AG10803 (cell line): Measurements from ENCODE around the gene THSD4.
A peak's percentile ranks its signal among the peaks of the same experiment; 100 is the strongest.

Experiments
- DNase-seq: peaks from one replicate; pipeline ENCODE4 v3.0.0; 2010; ENCODE audit warnings: low read depth
- H3K4me3 ChIP-seq: 2 replicates; pipeline ENCODE4 v1.5.1; 2011; ENCODE audit warnings: mild to moderate bottlenecking, low read length, control low read depth
- TF ChIP-seq, protein P1 (sequence below): conservative IDR thresholded peaks from 2 replicates; pipeline ENCODE4 v1.5.1; 2011; ENCODE audit warnings: mild to moderate bottlenecking, low read length, control low read depth, inconsistent platforms

THSD4 gene

DNA sequence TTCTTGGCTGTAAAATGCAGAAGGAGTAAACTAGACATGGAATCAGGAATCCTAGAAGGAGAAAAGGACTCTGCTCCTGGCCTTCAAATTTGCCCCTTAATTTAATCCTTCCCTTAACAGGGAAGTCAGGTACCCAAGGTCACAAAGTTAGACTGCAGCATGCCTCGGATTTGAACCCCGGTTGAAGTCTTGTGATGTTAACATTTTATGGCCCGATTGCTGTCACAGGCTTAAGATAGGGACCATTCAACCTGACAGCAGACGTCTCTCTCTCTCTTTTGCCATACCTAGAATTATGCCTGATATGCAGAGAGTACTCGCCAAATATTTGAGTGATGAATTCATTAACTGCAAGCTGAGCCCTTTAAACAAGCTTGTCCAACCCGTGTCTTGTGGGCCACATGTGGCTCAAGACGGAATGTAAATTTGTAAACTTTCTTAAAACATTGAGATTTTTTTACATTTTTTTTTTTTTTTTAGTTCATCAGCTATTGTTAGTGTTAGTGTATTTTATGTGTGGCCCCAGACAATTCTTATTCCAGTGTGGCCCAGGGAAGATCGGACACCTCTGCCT is 217.2 kb downstream of the THSD4 start:
- TF ChIP-seq, protein P1, sequence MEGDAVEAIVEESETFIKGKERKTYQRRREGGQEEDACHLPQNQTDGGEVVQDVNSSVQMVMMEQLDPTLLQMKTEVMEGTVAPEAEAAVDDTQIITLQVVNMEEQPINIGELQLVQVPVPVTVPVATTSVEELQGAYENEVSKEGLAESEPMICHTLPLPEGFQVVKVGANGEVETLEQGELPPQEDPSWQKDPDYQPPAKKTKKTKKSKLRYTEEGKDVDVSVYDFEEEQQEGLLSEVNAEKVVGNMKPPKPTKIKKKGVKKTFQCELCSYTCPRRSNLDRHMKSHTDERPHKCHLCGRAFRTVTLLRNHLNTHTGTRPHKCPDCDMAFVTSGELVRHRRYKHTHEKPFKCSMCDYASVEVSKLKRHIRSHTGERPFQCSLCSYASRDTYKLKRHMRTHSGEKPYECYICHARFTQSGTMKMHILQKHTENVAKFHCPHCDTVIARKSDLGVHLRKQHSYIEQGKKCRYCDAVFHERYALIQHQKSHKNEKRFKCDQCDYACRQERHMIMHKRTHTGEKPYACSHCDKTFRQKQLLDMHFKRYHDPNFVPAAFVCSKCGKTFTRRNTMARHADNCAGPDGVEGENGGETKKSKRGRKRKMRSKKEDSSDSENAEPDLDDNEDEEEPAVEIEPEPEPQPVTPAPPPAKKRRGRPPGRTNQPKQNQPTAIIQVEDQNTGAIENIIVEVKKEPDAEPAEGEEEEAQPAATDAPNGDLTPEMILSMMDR: no peak
- H3K4me3 ChIP-seq: no peak overlapping the region
- DNase-seq: peak; percentile 42

DNA sequence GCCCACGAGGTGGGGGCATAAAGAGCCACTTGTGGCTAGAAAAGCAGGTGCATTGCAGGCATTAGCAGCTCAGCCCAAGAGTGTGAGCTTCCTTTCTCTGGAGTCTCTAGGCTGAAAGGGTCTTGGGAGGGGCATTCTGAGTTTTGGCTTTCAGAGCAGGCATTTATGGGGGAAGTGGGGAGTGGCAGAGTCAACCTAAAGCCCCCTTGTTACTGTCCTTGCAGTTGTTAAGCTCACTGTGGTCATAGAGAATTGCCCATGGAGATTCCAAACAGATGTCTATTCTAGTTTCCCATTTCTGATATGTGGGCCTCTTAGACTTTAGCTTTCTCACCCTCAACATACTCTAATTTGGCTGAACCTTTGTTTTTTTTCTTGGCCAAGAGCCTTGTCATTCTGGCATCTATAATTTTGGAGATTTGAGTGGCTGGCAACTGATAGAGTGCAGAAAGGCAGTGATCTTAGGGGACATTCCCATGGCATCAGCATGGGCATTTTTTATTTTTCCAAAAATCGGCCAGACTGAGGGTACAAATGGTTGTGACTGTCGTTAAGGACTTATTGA is 217.9 kb downstream of the THSD4 start:
- no peak for DNase-seq
- H3K4me3 ChIP-seq: no peak overlapping the region

DNA sequence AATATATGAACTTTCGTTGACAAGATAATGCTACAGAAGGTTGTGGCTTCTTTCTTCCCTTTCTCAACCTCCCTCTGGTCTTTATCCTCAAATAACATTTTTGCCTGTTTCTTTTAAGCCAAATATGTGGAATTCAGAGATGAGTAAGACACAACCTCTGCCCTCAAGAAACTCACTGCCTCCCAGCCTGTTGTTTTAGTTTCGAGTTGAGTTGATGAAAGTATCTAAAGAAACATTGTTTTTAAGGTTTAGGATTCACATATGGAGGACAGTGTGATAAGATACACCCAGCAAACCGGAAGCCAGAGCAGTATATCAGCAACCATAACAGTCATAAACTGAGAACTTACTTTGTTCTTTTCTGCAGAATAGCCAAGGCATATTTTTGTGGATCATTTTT is 218.6 kb downstream of the THSD4 start:
- DNase-seq: peak; percentile 55
- TF ChIP-seq, protein P1: no peak
- no peak overlapping the region for H3K4me3 ChIP-seq

More for the DNA sequence above, 217.9 kb downstream of the THSD4 start:
- TF ChIP-seq, protein P1: no peak

DNA sequence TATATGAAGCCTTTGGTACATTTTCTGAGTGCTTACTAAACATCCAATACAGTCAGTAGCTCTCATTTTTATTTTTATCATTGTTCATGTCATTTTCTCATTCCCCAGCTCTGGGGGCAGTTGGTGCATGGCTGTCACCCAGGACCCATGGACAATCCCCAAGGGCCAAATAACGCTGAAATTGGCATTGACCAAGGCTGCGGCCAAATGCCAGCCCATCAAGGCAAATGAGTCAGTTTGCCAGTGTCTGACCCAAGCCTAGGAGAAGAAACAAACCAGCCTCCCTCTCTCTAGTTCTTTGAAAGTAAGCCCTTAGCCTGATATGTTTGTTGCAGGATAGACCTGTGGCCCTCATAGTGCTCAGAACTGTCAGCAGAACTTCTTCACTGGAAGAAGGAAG is 219.2 kb downstream of the THSD4 start:
- TF ChIP-seq, protein P1: no peak
- no peak for DNase-seq
- H3K4me3 ChIP-seq: no peak overlapping the region

DNA sequence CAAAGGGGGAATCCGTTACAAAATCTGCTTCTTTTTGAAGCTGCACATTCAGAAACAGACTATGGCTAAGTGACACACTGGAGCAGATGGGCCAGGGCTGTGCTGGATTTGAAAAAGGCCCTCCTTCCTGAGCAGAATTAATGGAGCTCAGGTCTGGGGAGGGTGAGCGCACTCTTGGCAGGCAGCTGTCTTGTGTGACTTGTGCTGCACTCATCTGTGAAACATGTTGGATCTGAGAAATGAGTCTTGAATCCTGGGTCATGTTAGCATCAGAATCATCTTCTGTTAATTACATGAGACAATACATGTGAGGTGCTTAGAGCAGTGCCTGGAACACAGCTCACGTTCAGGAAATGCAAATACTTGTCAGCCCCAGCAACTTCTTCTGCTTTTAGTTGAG is 219.6 kb downstream of the THSD4 start:
- no peak for DNase-seq
- TF ChIP-seq, protein P1: no peak
- no peak overlapping the region for H3K4me3 ChIP-seq

DNA sequence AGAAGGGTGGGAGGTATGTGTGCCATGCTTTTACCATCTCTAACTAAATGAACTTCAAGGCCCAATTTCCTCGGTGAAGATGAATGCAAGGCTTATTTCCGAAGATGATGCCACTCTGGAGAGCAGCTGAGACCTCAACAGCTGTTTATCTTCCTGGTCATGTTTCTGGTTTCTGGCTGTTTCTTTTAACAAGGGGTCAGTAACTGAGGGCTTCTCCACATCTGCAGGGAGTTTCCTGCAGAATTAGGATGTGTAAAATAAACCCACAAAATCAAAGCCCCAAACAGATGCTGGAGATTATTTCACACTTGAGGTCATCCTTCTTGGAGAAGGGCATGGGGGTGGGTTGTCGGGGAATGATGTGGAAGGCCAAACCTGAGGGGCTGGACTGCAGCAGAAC is 220.3 kb downstream of the THSD4 start:
- TF ChIP-seq, protein P1: no peak
- no peak overlapping the region for H3K4me3 ChIP-seq
- DNase-seq: no peak

DNA sequence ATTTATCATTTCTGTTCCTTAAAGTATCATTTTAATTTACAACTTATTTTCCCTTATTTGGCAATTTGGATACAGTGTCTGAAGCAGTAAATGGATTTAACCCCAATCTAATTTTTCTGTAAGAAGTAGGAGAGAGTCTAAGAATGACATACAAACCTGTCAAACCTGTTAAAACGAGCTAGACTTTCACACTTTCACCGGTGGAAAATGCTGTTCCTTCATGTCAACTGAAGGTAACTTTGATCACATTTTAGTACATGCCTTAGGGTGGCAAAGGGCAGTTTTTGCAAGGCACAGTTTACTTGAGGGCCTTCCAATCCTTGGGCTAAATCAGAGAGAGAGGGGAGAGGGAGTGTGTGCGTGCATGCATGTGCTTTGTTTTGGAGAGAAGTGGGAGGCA is 221.4 kb downstream of the THSD4 start:
- DNase-seq: no peak
- no peak overlapping the region for H3K4me3 ChIP-seq
- TF ChIP-seq, protein P1: no peak
